HepG2 (cell line): Measurements from ENCODE around the gene FGFR3. TPM values are rescaled to one million over a fixed set of nuclear protein-coding genes. Genes with fewer than 3 reads are reported as not detected.

Source experiments
- CEBPZ ChIP-seq: IDR thresholded peaks from 2 replicates; pipeline ENCODE4 v1.6.1; 2012; ENCODE audit warnings: low read length, improper control_type of control experiment
- HNF4A ChIP-seq: sonication (generic); formaldehyde crosslinking; IDR thresholded peaks from 2 replicates; pipeline ENCODE4 v1.4.0; 2020; ENCODE audit warnings: missing genetic modification reagents
- MXD4 ChIP-seq: IDR thresholded peaks from 2 replicates; pipeline ENCODE4 v1.6.1; 2016; ENCODE audit warnings: mild to moderate bottlenecking, missing biosample characterization, missing genetic modification reagents
- NCOA5 ChIP-seq: sonication (generic); formaldehyde crosslinking; IDR thresholded peaks from 2 replicates; pipeline ENCODE4 v1.4.0; 2020; ENCODE audit warnings: missing genetic modification reagents
- NFE2L2 ChIP-seq: fragments of 150-350 bp; IDR thresholded peaks from 2 replicates; pipeline ENCODE4 v1.6.1; 2014; ENCODE audit warnings: low read length
- NFKB2 ChIP-seq: sonication (generic); formaldehyde crosslinking; IDR thresholded peaks from 2 replicates; pipeline ENCODE4 v1.4.0; 2020; ENCODE audit warnings: missing genetic modification reagents, borderline replicate concordance
- PAXIP1 ChIP-seq: sonication (generic); formaldehyde crosslinking; conservative IDR thresholded peaks from 2 replicates; pipeline ENCODE4 v1.4.0; 2020; ENCODE audit warnings: mild to moderate bottlenecking, missing genetic modification reagents, moderate library complexity
- POGZ ChIP-seq: sonication (generic); formaldehyde crosslinking; IDR thresholded peaks from 2 replicates; pipeline ENCODE4 v1.4.0; 2020; ENCODE audit warnings: mild to moderate bottlenecking, missing genetic modification reagents
- SNRNP70 ChIP-seq: fragments of 200-400 bp; formaldehyde crosslinking; IDR thresholded peaks from 2 replicates; pipeline ENCODE4 v1.6.1; 2017; ENCODE audit warnings: mild to moderate bottlenecking, low read depth, low read length, moderate library complexity
- UBTF ChIP-seq: sonication (generic); formaldehyde crosslinking; IDR thresholded peaks from 2 replicates; pipeline ENCODE4 v1.4.0; 2020; ENCODE audit warnings: mild to moderate bottlenecking, missing genetic modification reagents
- ZFP90 ChIP-seq: sonication (generic); formaldehyde crosslinking; IDR thresholded peaks from 2 replicates; pipeline ENCODE4 v1.8.0; 2022; ENCODE audit warnings: missing genetic modification reagents, mild to moderate bottlenecking, inconsistent platforms, borderline replicate concordance
- ZNF230 ChIP-seq: sonication (generic); formaldehyde crosslinking; IDR thresholded peaks from 2 replicates; pipeline ENCODE4 v1.4.0; 2020; ENCODE audit warnings: mild to moderate bottlenecking, missing genetic modification reagents
- ZNF44 ChIP-seq: sonication (generic); formaldehyde crosslinking; IDR thresholded peaks from 2 replicates; pipeline ENCODE4 v1.5.1; 2020; ENCODE audit warnings: mild to moderate bottlenecking, missing genetic modification reagents
- ZNF503 ChIP-seq: sonication (generic); formaldehyde crosslinking; IDR thresholded peaks from 2 replicates; pipeline ENCODE4 v1.4.0; 2020; ENCODE audit warnings: missing genetic modification reagents
- ZNF614 ChIP-seq: IDR thresholded peaks from 2 replicates; pipeline ENCODE4 v1.6.1; 2018; ENCODE audit warnings: missing biosample characterization, missing genetic modification reagents, inconsistent platforms, borderline replicate concordance
- polyA plus RNA-seq, 8 experiments: library from polyadenylated mRNA; depleted of rRNA in 3 of 8; stranded (reverse) in 7 of 8; unstranded in 1 of 8; fragments of >200 nt; fragmentation: Illumina TruSeq in 4 of 8; extraction: Trizol in 4 of 8; gene quantifications; 2 replicates each; pipeline versions ENCODE4 v1.2.1 to v1.2.3, GENCODE V29; 2011 to 2016; ENCODE audit warnings: low read depth in 4 of 8, missing spikeins in 1 of 8, mixed read lengths in 1 of 8; ENCODE audit not compliant: insufficient read depth in 1 of 8
- total RNA-seq, 5 experiments: library from RNA; depleted of rRNA; stranded (reverse); fragments of >200 nt; fragmentation: Illumina TruSeq; extraction: Trizol; gene quantifications; 2 replicates each; pipeline ENCODE4 v1.2.3, GENCODE V29; 2016; ENCODE audit warnings: low read depth in 1 of 5

Gene FGFR3
- total and polyA plus RNA-seq, 2 of the 13 experiments (the other 11 are each of a cell fraction or from before 2014, with no cell fraction given) = 103 to 109 TPM

- TF ChIP-seq ZNF503 (no peak), NFE2L2 (no peak), CEBPZ (no peak), POGZ (CRISPR knock-in tag) (peak; percentile 61; the same call in 1 of the 2 replicates), UBTF (CRISPR knock-in tag) (peak; percentile 88), NFKB2 (CRISPR knock-in tag) (peak; percentile 21; the same call in 1 of the 2 replicates), ZFP90 (CRISPR knock-in tag) (peak; percentile 88; the same call in 1 of the 2 replicates), PAXIP1 (CRISPR knock-in tag) (peak; percentile 44; the same call in 1 of the 2 replicates), MXD4 (peak; percentile 74; the same call in 1 of the 2 replicates), NCOA5 (no peak), HNF4A (CRISPR knock-in tag) (0 out of 2 replicates have a peak, but pooled peaks have one; percentile 35), SNRNP70 (no peak), ZNF614 (CRISPR knock-in tag) (no peak), ZNF44 (CRISPR knock-in tag) (peak; percentile 91; the same call in 1 of the 2 replicates), ZNF230 (CRISPR knock-in tag) (peak; percentile 67; the same call in 1 of the 2 replicates)
Measured at GRCh38 chr4:1809754-1810502, 16.8 kb downstream of the FGFR3 start (continued).
